Measurements from ENCODE around the gene KMT2A. TPM values are rescaled to one million over a fixed set of nuclear protein-coding genes. Genes with fewer than 3 reads are reported as not detected.
A peak's percentile ranks its signal among the peaks of the same experiment; 100 is the strongest.

KMT2A gene
- total RNA-seq, 1 experiment from 2014 or later: 62.0 TPM

- Histone ChIP-seq H2BK20ac (ENCODE audit: low read depth, low read length, poor library complexity, severe bottlenecking) (no peak overlapping the region), H2AFZ (ENCODE audit: low read length) (no peak overlapping the region), H3K79me2 (ENCODE audit: insufficient read depth, low read length) (peaks cover 52% of the 10 kb centered on the region; the same call in 1 of the 2 replicates), H3K27me3 (ENCODE audit: insufficient read depth, low read length) (no peaks in the 10 kb centered on the region), H2BK5ac (ENCODE audit: insufficient read length, low read length) (no peak overlapping the region), H3K4me1 (ENCODE audit: insufficient read depth, low read length) (0 out of 2 replicates have a peak, but pooled peaks cover 4% of the 10 kb centered on the region), H3K56ac (ENCODE audit: insufficient read length, low read depth, low read length) (no peak overlapping the region), H3K9me3 (ENCODE audit: control insufficient read depth, low read depth, low read length) (no peaks in the 10 kb centered on the region), H3T11ph (ENCODE audit: low read length) (no peak overlapping the region), H3K27ac (ENCODE audit: insufficient read length, low read depth, low read length) (no peak overlapping the region), H4K5ac (ENCODE audit: insufficient read length, low read depth, low read length) (no peak overlapping the region), H3K18ac (ENCODE audit: insufficient read length, low read depth, low read length) (no peak overlapping the region), H2BK12ac (ENCODE audit: insufficient read length, low read depth, low read length) (no peak overlapping the region), H2AK5ac (ENCODE audit: insufficient read length, low read length) (no peak overlapping the region), H3K4ac (ENCODE audit: low read depth, low read length) (no peak overlapping the region), H3K4me2 (ENCODE audit: insufficient read depth, insufficient read length, low read length) (no peak overlapping the region), H2BK120ac (ENCODE audit: low read depth, low read length, poor library complexity, severe bottlenecking) (no peak overlapping the region), H3K79me1 (ENCODE audit: insufficient read depth, low read depth, low read length, poor library complexity, severe bottlenecking) (peaks cover 10% of the 10 kb centered on the region), H4K8ac (replicated peaks; ENCODE audit: insufficient read length, low read depth, low read length) (no peak overlapping the region), H3K9ac (ENCODE audit: extremely low read depth, insufficient read length, low read length) (no peak overlapping the region), H3K14ac (ENCODE audit: insufficient read depth, low read length) (no peak overlapping the region), H3K23me2 (ENCODE audit: insufficient read length, low read depth, low read length, poor library complexity, severe bottlenecking) (peaks cover 6% of the 10 kb centered on the region), H2BK15ac (ENCODE audit: low read depth, low read length) (no peak overlapping the region), H3K23ac (ENCODE audit: insufficient read length, low read depth, low read length) (no peak overlapping the region), H4K20me1 (ENCODE audit: control insufficient read depth, insufficient read depth, insufficient read length) (no peaks in the 10 kb centered on the region), H4K91ac (ENCODE audit: insufficient read length, low read depth, low read length) (no peak overlapping the region)
- H3K27me3 Mint-ChIP-seq (ENCODE audit: low read depth): no peaks in the 10 kb centered on the region
- no peaks in the 10 kb centered on the region for H3K9me3 Mint-ChIP-seq
- H3K27ac Mint-ChIP-seq: peak overlapping the region in 1 of 3 experiments; percentile 12; a peak in 2 of 7 replicates
- DNase-seq: no peak
- H3K4me3 Mint-ChIP-seq: no peak overlapping the region
- peaks cover 49 to 62% of the 10 kb centered on the region in 2 experiments for H3K4me1 Mint-ChIP-seq
- WGBS (ENCODE audit: extremely low coverage, insufficient read length, low lambda C conversion rate): no CpG with 5 or more reads among the region's 4 CpGs
- TF ChIP-seq CTCF (conservative IDR thresholded peaks at IDR 0.05): no peak
- H3K36me3 Mint-ChIP-seq (ENCODE audit: insufficient read depth in 1 of 3, low read depth in 3 of 3): peaks cover 6 to 43% (median 12%) of the 10 kb centered on the region in 3 experiments; a peak in 6 of 7 replicates
Observed at GRCh38 chr11:118442908-118443589, 6.8 kb downstream of the KMT2A start.
